ENCODE data around the gene STK33. TPM values are rescaled to one million over a fixed set of nuclear protein-coding genes. Genes with fewer than 3 reads are reported as not detected.

Gene STK33
- total and polyA plus RNA-seq, 5 donors: 14.1 to 40.2 (median 26.4) TPM

- intact Hi-C loops (cut with DNase I): no loop called here
- WGBS: 34% methylated on average over 1 of the region's 1 CpG
These were observed 52.6 kb downstream of the STK33 start for GRCh38 chr11:8541448-8541847.

GRCh38 chr11:8533332-8533731 lies 60.7 kb downstream of the STK33 start:
- intact Hi-C loops (cut with DNase I): no loop called here
- Histone ChIP-seq H3K4me3 (ENCODE audit: low read length) (no peak overlapping the region), H3K27me3 (ENCODE audit: control insufficient read depth, insufficient read depth) (no peaks in the 10 kb centered on the region), H3K4me1 (ENCODE audit: control insufficient read depth, insufficient read depth, low read length) (no peaks in the 10 kb centered on the region), H3K9me3 (ENCODE audit: control insufficient read depth, low read length) (no peaks in the 10 kb centered on the region), H3K27ac (ENCODE audit: low read length) (no peak overlapping the region)
- WGBS: 88% methylated on average over 4 of the region's 4 CpGs
- no peak for DNase-seq
- no peak for ATAC-seq

More at GRCh38 chr11:8541448-8541847, 52.6 kb downstream of the STK33 start:
- H3K9me3 ChIP-seq (ENCODE audit: control insufficient read depth, low read length): no peaks in the 10 kb centered on the region
- no peaks in the 10 kb centered on the region for H3K27me3 ChIP-seq (ENCODE audit: control insufficient read depth, insufficient read depth)
- DNase-seq (no peak), ATAC-seq (no peak)
- no peak overlapping the region for H3K4me3 ChIP-seq (ENCODE audit: low read length)
- no peaks in the 10 kb centered on the region for H3K4me1 ChIP-seq (ENCODE audit: control insufficient read depth, insufficient read depth, low read length)
- no peak overlapping the region for H3K27ac ChIP-seq (ENCODE audit: low read length)

GRCh38 chr11:8532475-8532874 lies 61.6 kb downstream of the STK33 start:
- Histone ChIP-seq H3K27ac (ENCODE audit: low read length) (no peak overlapping the region), H3K4me3 (ENCODE audit: low read length) (no peak overlapping the region)
- intact Hi-C loops (cut with DNase I): no loop called here

DNA sequence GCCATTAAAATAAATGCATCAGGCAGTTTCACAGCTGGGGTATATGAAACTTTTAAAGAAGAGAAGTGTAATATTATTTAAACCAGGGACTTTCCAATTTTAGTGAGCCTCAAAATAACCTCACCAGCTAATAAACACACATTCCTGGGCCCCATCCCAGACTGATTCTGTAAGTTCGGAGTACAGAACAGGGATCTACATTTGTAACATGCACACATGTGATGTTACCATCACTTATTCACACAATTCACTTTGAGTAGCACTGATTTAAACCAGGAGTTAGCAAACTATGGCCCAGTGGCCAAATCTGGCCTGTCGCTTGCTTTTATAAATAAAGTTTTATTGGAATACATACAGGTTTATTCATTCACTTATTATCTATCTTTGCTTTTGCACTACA lies 62.0 kb downstream of the STK33 start:
- Histone ChIP-seq H3K4me3 (ENCODE audit: low read length) (no peak overlapping the region), H3K4me1 (ENCODE audit: control insufficient read depth, insufficient read depth, low read length) (no peaks in the 10 kb centered on the region), H3K27ac (ENCODE audit: low read length) (no peak overlapping the region), H3K9me3 (ENCODE audit: control insufficient read depth, low read length) (no peaks in the 10 kb centered on the region), H3K27me3 (ENCODE audit: control insufficient read depth, insufficient read depth) (no peaks in the 10 kb centered on the region)
- ATAC-seq (no peak), DNase-seq (no peak)
- intact Hi-C loops (cut with DNase I): no loop called here
- WGBS: 92% methylated on average over 2 of the region's 2 CpGs

More at GRCh38 chr11:8532475-8532874, 61.6 kb downstream of the STK33 start:
- Histone ChIP-seq H3K9me3 (ENCODE audit: control insufficient read depth, low read length) (no peaks in the 10 kb centered on the region), H3K27me3 (ENCODE audit: control insufficient read depth, insufficient read depth) (no peaks in the 10 kb centered on the region), H3K4me1 (ENCODE audit: control insufficient read depth, insufficient read depth, low read length) (no peaks in the 10 kb centered on the region)
- DNase-seq (no peak), ATAC-seq (no peak)
- WGBS: 57% methylated on average over 2 of the region's 2 CpGs

DNA sequence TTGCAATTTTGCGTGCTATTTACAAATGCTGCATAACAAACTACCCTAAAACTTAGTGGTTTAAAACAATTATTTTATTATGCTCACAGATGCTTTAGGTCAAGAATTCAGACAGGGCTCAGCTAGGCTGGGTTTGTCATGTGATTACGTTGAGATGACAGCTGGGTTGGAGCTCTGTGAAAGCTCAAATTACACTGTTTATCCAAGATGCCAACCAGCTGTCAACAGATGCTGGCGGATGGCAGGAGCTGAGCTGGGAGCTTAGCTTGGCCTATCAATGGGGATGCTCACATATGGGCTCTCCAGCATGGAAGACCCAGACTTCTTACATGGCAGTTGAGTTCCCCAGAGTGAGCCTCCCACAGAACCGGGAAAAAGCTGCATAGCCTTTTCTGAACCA lies 62.7 kb downstream of the STK33 start:
- no peak for DNase-seq
- ATAC-seq: peak; percentile 62 to 83
- no peaks in the 10 kb centered on the region for H3K9me3 ChIP-seq (ENCODE audit: control insufficient read depth, low read length)
- H3K27me3 ChIP-seq (ENCODE audit: control insufficient read depth, insufficient read depth): no peaks in the 10 kb centered on the region
- no peak overlapping the region for H3K27ac ChIP-seq (ENCODE audit: low read length)
- WGBS: 51% methylated on average over 4 of the region's 4 CpGs
- H3K4me3 ChIP-seq (ENCODE audit: low read length): no peak overlapping the region
- intact Hi-C loops (cut with DNase I): no loop called here
- H3K4me1 ChIP-seq (ENCODE audit: control insufficient read depth, insufficient read depth, low read length): no peaks in the 10 kb centered on the region

GRCh38 chr11:8527939-8528338 lies 66.1 kb downstream of the STK33 start:
- DNase-seq: no peak
- H3K9me3 ChIP-seq (ENCODE audit: control insufficient read depth, low read length): no peaks in the 10 kb centered on the region
- intact Hi-C loops (cut with DNase I): no loop called here
- H3K4me3 ChIP-seq (ENCODE audit: low read length): no peak overlapping the region
- no peak for ATAC-seq
- H3K27me3 ChIP-seq (ENCODE audit: control insufficient read depth, insufficient read depth): no peaks in the 10 kb centered on the region
- no peaks in the 10 kb centered on the region for H3K4me1 ChIP-seq (ENCODE audit: control insufficient read depth, insufficient read depth, low read length)
- WGBS: 68% methylated on average over 3 of the region's 3 CpGs
- no peak overlapping the region for H3K27ac ChIP-seq (ENCODE audit: low read length)

- Histone ChIP-seq H3K4me3 (ENCODE audit: low read length) (no peak overlapping the region), H3K4me1 (ENCODE audit: control insufficient read depth, insufficient read depth, low read length) (no peaks in the 10 kb centered on the region), H3K27ac (ENCODE audit: low read length) (no peak overlapping the region), H3K27me3 (ENCODE audit: control insufficient read depth, insufficient read depth) (no peaks in the 10 kb centered on the region), H3K9me3 (ENCODE audit: control insufficient read depth, low read length) (no peaks in the 10 kb centered on the region)
- ATAC-seq (no peak), DNase-seq (no peak)
- intact Hi-C loops (cut with DNase I): no loop called here
- 94% methylated on average over 34 of the region's 34 CpGs for WGBS
These were observed 70.6 kb downstream of the STK33 start for GRCh38 chr11:8523396-8523795.

DNA sequence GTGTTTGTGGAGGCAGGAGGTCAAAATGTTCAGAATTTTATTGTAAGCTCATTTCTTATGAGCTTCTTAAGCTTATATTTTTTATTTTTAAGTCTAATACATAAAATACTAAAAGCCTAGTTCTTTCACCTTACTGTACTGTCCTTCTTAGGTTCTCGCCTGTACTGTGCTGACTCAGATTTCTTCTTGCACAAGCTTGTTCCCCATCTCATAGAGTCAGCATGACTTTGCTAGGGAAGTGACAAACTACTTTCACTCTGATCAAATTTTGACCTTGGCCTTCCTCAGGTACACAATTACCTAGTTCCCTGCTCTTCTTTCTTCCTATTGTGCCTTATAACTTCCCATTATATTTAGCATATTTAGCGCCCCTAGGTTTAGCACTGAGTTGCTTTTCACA lies 81.5 kb downstream of the STK33 start:
- Histone ChIP-seq H3K4me3 (ENCODE audit: low read length) (no peak overlapping the region), H3K4me1 (ENCODE audit: control insufficient read depth, insufficient read depth, low read length) (no peaks in the 10 kb centered on the region), H3K27ac (ENCODE audit: low read length) (no peak overlapping the region), H3K27me3 (ENCODE audit: control insufficient read depth, insufficient read depth) (no peaks in the 10 kb centered on the region), H3K9me3 (ENCODE audit: control insufficient read depth, low read length) (no peaks in the 10 kb centered on the region)
- DNase-seq (no peak), ATAC-seq (no peak)
- intact Hi-C loops (cut with DNase I): no loop called here
- 87% methylated on average over 2 of the region's 2 CpGs for WGBS

DNA sequence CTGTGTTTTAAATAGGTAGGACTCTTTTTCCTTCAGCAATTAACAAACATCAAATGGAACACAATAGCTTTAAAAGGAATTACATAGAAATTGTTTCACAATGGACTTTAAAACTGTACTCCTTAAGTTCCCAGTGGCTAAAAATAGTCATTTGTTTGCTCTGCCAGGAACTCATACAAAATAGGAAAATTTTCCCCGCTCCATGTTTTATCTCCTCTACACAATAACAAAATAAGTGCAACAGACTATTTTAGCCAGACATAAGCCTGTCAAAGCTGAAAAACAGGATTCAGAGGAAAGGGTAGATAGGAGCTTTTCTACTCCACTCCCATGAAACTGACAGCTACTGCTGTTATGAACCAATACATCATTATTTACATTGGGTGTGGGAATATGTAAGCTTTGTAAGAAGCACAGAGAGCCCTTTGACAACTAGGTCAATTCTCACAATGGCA lies 90.1 kb downstream of the STK33 start:
- DNase-seq (no peak), ATAC-seq (no peak)
- H3K9me3 ChIP-seq (ENCODE audit: control insufficient read depth, low read length): no peaks in the 10 kb centered on the region
- no peak overlapping the region for H3K27ac ChIP-seq (ENCODE audit: low read length)
- intact Hi-C loops (cut with DNase I): no loop called here
- H3K27me3 ChIP-seq (ENCODE audit: control insufficient read depth, insufficient read depth): no peaks in the 10 kb centered on the region
- H3K4me1 ChIP-seq (ENCODE audit: control insufficient read depth, insufficient read depth, low read length): no peaks in the 10 kb centered on the region
- H3K4me3 ChIP-seq (ENCODE audit: low read length): no peak overlapping the region
- 22% methylated on average over 1 of the region's 1 CpG for WGBS

GRCh38 chr11:8501836-8502235 lies 92.2 kb downstream of the STK33 start:
- ATAC-seq: no peak
- no peaks in the 10 kb centered on the region for H3K4me1 ChIP-seq (ENCODE audit: control insufficient read depth, insufficient read depth, low read length)
- H3K4me3 ChIP-seq (ENCODE audit: low read length): no peak overlapping the region
- no peak for DNase-seq
- no peak overlapping the region for H3K27ac ChIP-seq (ENCODE audit: low read length)
- WGBS: 82% methylated on average over 2 of the region's 2 CpGs
- intact Hi-C loops (cut with DNase I): no loop called here
- no peaks in the 10 kb centered on the region for H3K9me3 ChIP-seq (ENCODE audit: control insufficient read depth, low read length)
- no peaks in the 10 kb centered on the region for H3K27me3 ChIP-seq (ENCODE audit: control insufficient read depth, insufficient read depth)

DNA sequence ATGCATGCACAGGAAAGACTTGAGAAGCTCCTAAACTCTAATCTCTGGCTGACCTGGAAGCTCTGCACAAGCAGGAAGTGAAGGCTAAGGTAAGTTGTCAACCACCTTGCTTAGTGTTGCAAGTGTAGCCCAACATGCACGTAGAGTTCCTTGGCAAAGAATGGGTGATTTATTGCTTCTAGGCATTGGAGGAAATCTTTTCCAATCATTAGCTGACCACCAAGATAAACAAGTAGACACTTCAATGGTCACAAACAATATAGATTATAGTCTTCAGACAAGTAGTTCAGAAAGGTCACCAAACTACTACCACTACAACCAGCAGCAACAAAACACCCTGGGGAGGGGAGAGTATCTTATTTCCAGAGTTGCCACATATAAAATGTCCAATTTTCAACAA lies 105.6 kb downstream of the STK33 start:
- 84% methylated on average over 1 of the region's 1 CpG for WGBS
- H3K9me3 ChIP-seq (ENCODE audit: control insufficient read depth, low read length): no peaks in the 10 kb centered on the region
- H3K4me3 ChIP-seq (ENCODE audit: low read length): no peak overlapping the region
- no peak overlapping the region for H3K27ac ChIP-seq (ENCODE audit: low read length)
- H3K27me3 ChIP-seq (ENCODE audit: control insufficient read depth, insufficient read depth): no peaks in the 10 kb centered on the region
- no peaks in the 10 kb centered on the region for H3K4me1 ChIP-seq (ENCODE audit: control insufficient read depth, insufficient read depth, low read length)
- intact Hi-C loops (cut with DNase I): no loop called here
- no peak for ATAC-seq
- no peak for DNase-seq

DNA sequence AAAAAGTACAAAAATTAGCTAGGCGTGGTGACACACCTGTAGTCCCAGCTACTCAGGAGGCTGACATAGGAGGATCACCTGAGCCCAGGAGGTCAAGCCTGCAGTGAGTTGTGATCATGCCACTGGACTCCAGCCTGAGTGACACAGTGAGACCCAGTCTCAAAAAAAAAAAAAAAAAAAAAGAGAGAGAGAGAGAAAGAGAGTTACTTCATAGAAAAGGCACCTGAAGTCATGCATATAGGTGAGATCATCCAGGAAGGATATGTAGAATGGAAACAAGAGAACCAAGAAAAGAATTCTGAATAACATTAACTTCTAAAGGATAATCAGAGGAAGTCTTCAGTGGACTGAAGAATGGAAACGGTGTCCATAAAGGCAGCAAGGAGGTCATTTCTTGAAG lies 106.8 kb downstream of the STK33 start:
- H3K4me3 ChIP-seq (ENCODE audit: low read length): no peak overlapping the region
- ATAC-seq (no peak), DNase-seq (no peak)
- intact Hi-C loops (cut with DNase I): no loop called here
- H3K4me1 ChIP-seq (ENCODE audit: control insufficient read depth, insufficient read depth, low read length): no peaks in the 10 kb centered on the region
- H3K27ac ChIP-seq (ENCODE audit: low read length): no peak overlapping the region
- no peaks in the 10 kb centered on the region for H3K27me3 ChIP-seq (ENCODE audit: control insufficient read depth, insufficient read depth)
- H3K9me3 ChIP-seq (ENCODE audit: control insufficient read depth, low read length): no peaks in the 10 kb centered on the region
- 87% methylated on average over 2 of the region's 2 CpGs for WGBS

All from right cardiac atrium (tissue), 5 donors.